Gastroesophageal sphincter (tissue), 4 donors: ENCODE measurements around the gene ENDOD1. TPM values are rescaled to one million over a fixed set of nuclear protein-coding genes. Genes with fewer than 3 reads are reported as not detected.

Experiments
- ATAC-seq: fragments of 150-250 bp; one replicate; pipeline ENCODE4 v1.9.1; 2016; ENCODE audit warnings: mild to moderate bottlenecking, moderate library complexity
- H3K27ac ChIP-seq, 4 donors: fragments of 200-600 bp; sonication (generic) in 3 of 4; 1 replicate in 3 of 4; 2 replicates in 1 of 4; pipeline ENCODE4 v1.5.1; 2016 to 2019
- H3K27me3 ChIP-seq: fragments of 200-600 bp; sonication (generic); one replicate; pipeline ENCODE4 v1.5.1; 2019
- H3K36me3 ChIP-seq, 2 donors: fragments of 200-600 bp; sonication (generic); one replicate each; pipeline ENCODE4 v1.5.1; 2019; ENCODE audit warnings: control low read depth in 1 of 2
- H3K4me1 ChIP-seq, 3 donors: fragments of 200-600 bp; sonication (generic); 1 replicate in 2 of 3; 2 replicates in 1 of 3; pipeline ENCODE4 v1.5.1; 2016 to 2019; ENCODE audit warnings: control low read depth in 2 of 3
- H3K4me3 ChIP-seq, 2 donors: fragments of 200-600 bp; sonication (generic); one replicate each; pipeline ENCODE4 v1.5.1; 2019; ENCODE audit warnings: mild to moderate bottlenecking in 1 of 2, moderate library complexity in 1 of 2
- H3K9me3 ChIP-seq, 3 donors: fragments of 200-600 bp; sonication (generic); one replicate each; pipeline ENCODE4 v1.5.1; 2017 to 2019; ENCODE audit warnings: control low read depth in 2 of 3
- CTCF ChIP-seq, 4 experiments: fragments of 200-600 bp in 2 of 4; fragments of 450-650 bp in 2 of 4; sonication (generic) in 1 of 4; IDR thresholded peaks; one replicate each; pipeline ENCODE4 v1.5.1; 2017 to 2019; ENCODE audit warnings: antibody characterized with exemption in 4 of 4, mild to moderate bottlenecking in 2 of 4, moderate library complexity in 2 of 4
- EP300 ChIP-seq: sonication (generic); formaldehyde crosslinking; IDR thresholded peaks from one replicate; pipeline ENCODE4 v1.6.1; 2017; ENCODE audit warnings: antibody characterized with exemption, mild to moderate bottlenecking
- POLR2A ChIP-seq, 2 donors: fragments of 450-650 bp; IDR thresholded peaks; one replicate each; pipeline ENCODE4 v1.6.1; 2017; ENCODE audit warnings: antibody characterized with exemption in 2 of 2, mild to moderate bottlenecking in 2 of 2, moderate library complexity in 1 of 2
- POLR2AphosphoS5 ChIP-seq: sonication (generic); formaldehyde crosslinking; IDR thresholded peaks from one replicate; pipeline ENCODE4 v1.6.1; 2017; ENCODE audit warnings: antibody characterized with exemption
- WGBS, 2 donors: methylation state at CpG; one replicate each; pipeline ENCODE4 v1.1.5; 2018; ENCODE audit warnings: low coverage in 1 of 2; 5-methylcytosine and 5-hydroxymethylcytosine counted together
- total RNA-seq, 4 donors: library from RNA; depleted of rRNA; stranded (reverse); fragments of >200 nt; gene quantifications; one replicate each; pipeline ENCODE4 v1.1.0, GENCODE V29; 2016

Gene ENDOD1
- total RNA-seq, 4 donors from 2014 or later: 34.6 to 68.3 (median 54.6) TPM

- Histone ChIP-seq H3K4me1 (peaks cover 3 to 34% (median 4%) of the 10 kb centered on the region in 3 donors), H3K9me3 (no peaks in the 10 kb centered on the region), H3K4me3 (no peak overlapping the region), H3K27me3 (no peaks in the 10 kb centered on the region), H3K36me3 (no peaks in the 10 kb centered on the region), H3K27ac (no peak overlapping the region)
- no peak for ATAC-seq
- TF ChIP-seq POLR2AphosphoS5 (no peak), CTCF (IDR thresholded peaks at IDR 0.05) (no peak), EP300 (no peak), POLR2A (IDR thresholded peaks at IDR 0.05) (no peak)
- WGBS, 2 donors: 83 to 100% methylated on average over 1 of the region's 1 CpG
Observed at GRCh38 chr11:95161248-95161647, 71.6 kb downstream of the ENDOD1 start.

- no peak for ATAC-seq
- WGBS, 2 donors: 52 to 64% methylated on average over 4 of the region's 4 CpGs
- H3K27ac ChIP-seq: no peak overlapping the region
Observed at GRCh38 chr11:95163106-95163505, 73.5 kb downstream of the ENDOD1 start.

DNA sequence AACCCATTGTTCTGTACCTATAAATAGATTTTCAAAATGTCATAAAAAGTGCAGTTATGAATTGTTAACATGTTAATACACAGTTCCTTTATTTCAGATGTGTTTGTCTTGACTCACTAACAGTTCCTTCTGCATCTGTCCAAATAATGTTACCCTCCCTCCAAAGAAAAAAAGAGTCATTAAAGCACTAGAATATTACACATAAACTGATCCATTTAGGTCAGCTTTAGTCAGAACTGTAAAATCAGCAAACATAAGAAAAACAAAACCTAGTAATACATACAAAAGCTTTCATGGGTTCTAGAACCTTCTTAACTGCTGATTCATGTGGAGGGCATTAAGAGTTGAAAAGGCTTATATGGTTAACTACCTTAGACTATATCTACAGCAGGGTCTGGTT lies 76.0 kb downstream of the ENDOD1 start:
- Histone ChIP-seq H3K36me3 (peaks cover 0 to 11% of the 10 kb centered on the region in 2 donors), H3K4me1 (peaks cover 0 to 4% (median 0%) of the 10 kb centered on the region in 3 donors), H3K27me3 (no peaks in the 10 kb centered on the region), H3K4me3 (no peak overlapping the region), H3K27ac (no peak overlapping the region), H3K9me3 (no peaks in the 10 kb centered on the region)
- ATAC-seq: no peak
- TF ChIP-seq CTCF (IDR thresholded peaks at IDR 0.05) (no peak), POLR2AphosphoS5 (no peak), EP300 (no peak), POLR2A (IDR thresholded peaks at IDR 0.05) (no peak)

More at GRCh38 chr11:95163106-95163505, 73.5 kb downstream of the ENDOD1 start:
- Histone ChIP-seq H3K9me3 (no peaks in the 10 kb centered on the region), H3K4me3 (no peak overlapping the region), H3K4me1 (peaks cover 0 to 15% (median 0%) of the 10 kb centered on the region in 3 donors), H3K36me3 (peaks cover 0 to 5% of the 10 kb centered on the region in 2 donors), H3K27me3 (no peaks in the 10 kb centered on the region)
- TF ChIP-seq POLR2A (IDR thresholded peaks at IDR 0.05) (no peak), POLR2AphosphoS5 (no peak), EP300 (no peak), CTCF (IDR thresholded peaks at IDR 0.05) (no peak)

DNA sequence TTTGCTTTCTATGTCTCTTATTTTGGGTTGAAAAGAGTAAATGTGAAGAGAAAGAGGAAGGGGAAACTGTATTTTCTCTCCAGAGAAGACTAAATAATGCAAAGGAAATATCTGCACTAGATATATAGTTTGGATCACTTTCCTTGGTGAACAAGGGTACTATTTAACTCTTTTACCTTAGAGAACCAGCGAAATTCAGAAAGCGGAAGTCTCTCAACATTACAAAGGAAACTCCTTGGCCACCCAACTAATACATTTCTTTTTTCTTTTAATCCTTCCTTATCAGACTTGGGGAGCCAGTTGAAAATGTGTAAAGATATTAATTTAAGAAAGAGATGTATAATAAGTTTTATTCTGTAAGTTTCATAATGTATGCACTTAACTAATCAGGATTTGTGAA lies 77.1 kb downstream of the ENDOD1 start:
- Histone ChIP-seq H3K36me3 (peaks cover 0 to 11% of the 10 kb centered on the region in 2 donors), H3K27me3 (no peaks in the 10 kb centered on the region), H3K9me3 (no peaks in the 10 kb centered on the region), H3K27ac (no peak overlapping the region), H3K4me3 (no peak overlapping the region), H3K4me1 (no peaks in the 10 kb centered on the region)
- TF ChIP-seq CTCF (IDR thresholded peaks at IDR 0.05) (no peak), EP300 (no peak), POLR2A (IDR thresholded peaks at IDR 0.05) (no peak), POLR2AphosphoS5 (no peak)
- no peak for ATAC-seq
- WGBS, 2 donors: 84 to 100% methylated on average over 2 of the region's 2 CpGs

- Histone ChIP-seq H3K36me3 (peaks cover 0 to 36% of the 10 kb centered on the region in 2 donors), H3K27ac (no peak overlapping the region), H3K4me1 (no peaks in the 10 kb centered on the region), H3K9me3 (no peaks in the 10 kb centered on the region), H3K4me3 (no peak overlapping the region), H3K27me3 (no peaks in the 10 kb centered on the region)
- no peak for ATAC-seq
- 87 to 94% methylated on average over 5 of the region's 5 CpGs for WGBS, 2 donors
- TF ChIP-seq POLR2A (IDR thresholded peaks at IDR 0.05) (no peak), EP300 (no peak), CTCF (IDR thresholded peaks at IDR 0.05) (no peak), POLR2AphosphoS5 (no peak)
Observed at GRCh38 chr11:95170294-95170693, 80.6 kb downstream of the ENDOD1 start.
